Measurements from ENCODE around the gene LCT.
"Not testable (repeated sequence)": the region's sequence is repeated elsewhere in the genome, so short reads cannot be mapped to it uniquely, and the experiment has no call there.

Gene LCT

DNA sequence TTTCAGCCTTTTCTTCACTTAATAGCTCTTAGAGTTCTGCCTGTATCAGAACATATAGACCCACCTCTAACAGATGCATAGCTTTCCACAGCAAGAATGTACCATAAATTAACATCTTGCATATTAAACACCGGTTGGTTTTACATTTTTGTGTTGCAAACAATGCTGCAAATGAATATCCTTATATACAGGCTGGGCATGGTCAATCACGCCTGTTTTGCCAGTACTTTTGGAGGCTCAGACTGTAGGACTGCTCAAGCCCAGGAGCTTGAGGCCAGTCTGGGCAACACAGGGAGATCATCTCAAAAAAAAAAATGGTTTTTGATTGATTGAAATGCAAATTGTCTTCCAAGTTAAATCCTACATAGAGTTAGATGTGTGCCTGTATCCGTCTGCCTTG lies 1.5 kb upstream of the LCT start:
- no peak for DNase-seq
- intact Hi-C loops (cut with DNase I): no loop called here

DNA sequence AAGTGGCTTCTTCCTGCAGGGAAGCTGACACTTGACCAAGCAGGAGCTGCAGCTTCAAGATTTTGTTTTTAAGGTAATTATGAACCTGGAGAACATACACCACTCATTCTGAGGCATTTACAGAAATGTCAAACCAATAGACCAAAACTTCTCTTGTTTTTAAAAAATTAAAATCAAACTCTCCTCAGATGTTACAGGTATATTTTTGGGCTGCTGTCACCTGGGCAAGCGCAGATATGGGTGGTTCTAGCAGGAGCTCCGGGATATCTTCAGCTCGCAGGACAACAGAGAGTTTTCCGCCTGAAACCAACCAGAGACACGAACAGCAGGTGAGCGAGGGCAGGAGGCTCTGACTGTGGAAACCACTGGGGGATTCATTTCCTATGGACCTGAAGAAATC lies 4.1 kb downstream of the LCT start:
- intact Hi-C loops (cut with DNase I): no loop called here
- DNase-seq: no peak

DNA sequence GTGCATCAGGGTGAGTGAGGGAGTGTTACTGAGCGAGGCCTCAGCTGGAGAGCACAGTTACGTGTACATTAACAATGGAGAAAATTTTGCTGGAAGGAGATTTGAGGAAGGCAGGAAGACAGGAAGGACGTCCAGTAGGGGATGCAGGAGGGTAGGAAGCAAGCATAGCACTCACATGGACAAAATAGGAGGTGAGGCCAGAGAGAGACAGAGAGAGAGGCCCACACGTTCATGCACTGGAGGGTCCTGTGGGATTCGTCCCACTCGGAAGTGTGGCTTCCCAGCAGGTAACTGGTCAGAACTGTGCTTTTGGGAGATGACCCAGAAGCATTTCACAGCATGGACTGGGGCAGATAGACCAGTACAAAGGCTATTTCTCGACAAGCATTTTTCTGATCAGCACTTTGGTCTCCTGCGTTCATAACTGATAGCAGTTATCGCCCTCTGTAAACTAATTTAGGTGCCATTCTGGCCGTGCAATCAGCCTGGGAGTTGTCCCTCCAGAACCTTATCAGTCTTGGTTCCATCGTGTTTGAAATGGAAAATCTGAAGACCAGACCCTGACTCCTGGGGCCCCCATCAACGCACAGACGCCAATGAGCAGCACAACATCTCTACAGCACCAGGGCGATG lies 5.7 kb downstream of the LCT start:
- DNase-seq: no peak
- intact Hi-C loops (cut with DNase I): no loop called here

DNA sequence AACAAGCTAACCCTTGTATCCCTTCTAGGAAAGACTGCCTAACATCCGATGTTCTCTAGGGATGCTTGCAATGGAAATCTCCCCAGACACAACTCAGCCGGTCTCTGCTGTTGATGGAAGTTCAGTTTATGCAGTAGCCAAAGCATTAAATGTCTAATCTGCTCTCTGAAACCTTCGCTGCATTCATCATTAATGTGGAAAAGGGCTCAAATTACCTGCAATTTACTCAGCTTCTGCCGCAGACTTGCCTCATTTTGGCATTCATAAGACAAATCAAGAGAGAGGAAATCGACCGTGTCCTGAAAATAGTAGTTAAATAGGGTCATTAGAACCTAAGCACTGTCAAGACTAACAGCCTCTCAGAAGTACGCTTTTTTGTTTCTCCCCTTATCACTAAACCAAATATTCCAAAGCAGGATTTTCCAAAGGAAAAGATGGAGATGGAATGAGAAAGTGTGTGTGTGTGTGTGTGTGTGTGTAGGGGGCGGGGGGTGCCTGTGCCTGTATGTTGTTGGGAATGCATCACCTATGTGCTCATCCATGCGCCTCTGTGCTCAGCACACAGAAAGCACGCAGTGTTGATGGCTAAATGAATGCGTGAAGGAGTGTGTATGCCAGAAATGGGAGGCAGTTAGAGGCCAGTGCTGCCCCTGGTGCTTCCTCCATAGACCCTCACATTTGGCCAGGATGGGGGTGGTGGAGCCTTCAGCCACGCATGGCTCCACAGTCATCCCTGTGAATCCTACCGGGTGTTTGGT lies 7.4 kb downstream of the LCT start:
- no peak for DNase-seq
- intact Hi-C loops (cut with DNase I): no loop called here

DNA sequence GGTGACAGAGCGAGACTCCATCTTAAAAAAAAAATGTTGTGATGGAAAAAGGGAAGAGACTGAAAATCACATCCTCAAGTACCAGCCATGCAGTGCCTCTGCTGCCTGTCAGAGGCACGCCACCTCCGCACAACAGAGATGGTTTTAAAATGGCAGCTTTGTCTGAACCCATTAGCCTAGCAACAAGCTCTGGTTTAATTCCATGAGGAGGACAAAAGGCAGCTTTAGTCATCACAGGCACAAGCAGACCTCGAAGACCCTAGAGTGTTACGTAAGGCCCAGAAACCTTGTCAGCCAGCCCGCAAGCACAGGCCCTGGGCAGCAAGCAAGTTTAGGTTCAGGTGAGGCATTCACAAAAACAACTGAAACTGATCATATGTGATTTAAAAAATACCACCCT lies 10.4 kb downstream of the LCT start:
- DNase-seq: no peak
- intact Hi-C loops (cut with DNase I): no loop called here

DNA sequence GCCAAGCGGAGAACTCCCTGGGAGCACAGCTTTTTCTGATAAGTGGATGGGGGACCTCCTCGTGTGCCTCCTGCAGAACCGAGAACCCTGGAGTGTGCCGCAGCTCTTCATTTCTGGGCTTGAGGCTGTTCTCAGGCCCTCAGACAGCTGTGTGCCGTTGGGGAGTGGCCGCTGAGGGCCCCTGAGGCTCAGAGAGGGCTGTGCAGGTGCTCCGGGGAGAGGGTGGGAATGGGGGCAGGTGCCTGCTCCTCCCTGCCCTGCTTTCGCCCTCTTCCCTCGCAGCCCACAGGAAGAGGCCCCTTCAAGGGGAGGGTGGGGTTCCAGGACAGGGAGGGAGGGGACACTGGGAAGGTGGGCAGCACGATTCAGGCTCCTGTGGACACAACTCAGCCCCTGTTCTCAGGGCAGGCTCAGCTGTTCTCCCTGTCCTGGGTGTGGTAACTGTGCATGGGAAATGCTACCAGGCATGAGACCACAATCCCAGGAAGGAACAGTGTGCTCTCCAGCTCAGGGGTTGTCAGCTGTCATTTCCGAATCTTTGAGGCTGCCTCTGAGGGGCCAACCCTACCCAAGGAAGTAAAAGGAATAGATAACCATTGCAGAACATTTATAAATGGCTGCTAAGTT lies 11.3 kb downstream of the LCT start:
- DNase-seq: no peak
- intact Hi-C loops (cut with DNase I): no loop called here

DNA sequence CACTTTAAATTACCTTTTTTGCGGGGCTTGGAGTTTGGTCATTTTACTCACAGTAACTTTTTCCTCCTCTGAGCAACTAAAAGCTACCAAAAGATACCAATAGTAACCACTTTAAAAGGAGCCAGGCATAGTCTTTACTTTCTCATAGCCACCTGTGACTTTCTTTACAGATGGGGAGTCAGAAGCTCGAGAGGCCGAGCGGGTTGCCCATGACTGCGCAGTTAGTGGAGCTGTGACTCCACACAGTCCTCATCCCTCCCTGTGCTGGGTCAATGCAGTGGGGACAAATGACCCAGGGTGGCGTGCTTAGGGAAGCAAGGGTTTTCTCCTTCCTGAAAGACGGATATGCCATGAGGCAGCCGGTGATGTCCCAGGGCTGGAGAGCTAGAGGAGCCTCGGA lies 11.9 kb downstream of the LCT start:
- intact Hi-C loops (cut with DNase I): no loop called here
- DNase-seq: no peak

DNA sequence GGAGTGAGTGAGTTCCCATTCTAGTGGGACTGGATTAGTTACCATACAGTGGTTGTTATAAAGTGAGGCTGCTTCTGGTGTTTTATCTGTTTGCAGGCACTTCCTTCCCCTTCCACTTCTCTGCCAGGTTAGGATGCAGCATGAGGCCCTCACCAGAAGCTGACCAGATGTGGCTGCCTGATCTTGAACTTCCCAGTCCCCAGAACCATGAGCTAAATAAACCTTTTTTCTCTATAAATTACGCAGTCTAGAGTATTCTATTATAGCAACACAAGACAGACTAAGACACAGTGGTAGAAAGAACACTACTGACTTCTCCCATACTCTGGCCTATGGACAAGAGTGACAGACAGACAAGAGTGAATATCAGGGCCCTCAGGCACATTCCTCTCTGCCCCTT lies 14.1 kb downstream of the LCT start:
- intact Hi-C loops (cut with DNase I): no loop called here
- DNase-seq: no peak

DNA sequence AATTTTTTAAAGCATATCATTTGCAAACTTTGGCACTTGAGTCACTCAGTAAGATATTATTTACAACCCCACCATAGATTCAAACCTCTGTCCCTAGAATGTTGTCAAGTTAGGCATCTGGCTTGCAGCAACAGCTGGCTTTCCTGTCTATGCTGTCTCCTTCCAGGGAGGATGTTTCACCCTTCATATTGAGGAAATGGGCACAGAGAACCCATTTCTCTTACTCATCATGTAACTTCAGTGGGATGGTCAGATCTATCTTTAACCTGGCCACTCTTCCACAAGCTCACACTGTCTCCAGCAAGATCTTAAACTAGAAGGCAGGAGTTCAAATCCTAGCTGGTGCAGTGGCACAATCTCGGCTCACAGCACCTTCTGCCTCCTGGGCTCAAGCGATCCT lies 15.8 kb downstream of the LCT start:
- intact Hi-C loops (cut with DNase I): no loop called here
- DNase-seq: no peak

DNA sequence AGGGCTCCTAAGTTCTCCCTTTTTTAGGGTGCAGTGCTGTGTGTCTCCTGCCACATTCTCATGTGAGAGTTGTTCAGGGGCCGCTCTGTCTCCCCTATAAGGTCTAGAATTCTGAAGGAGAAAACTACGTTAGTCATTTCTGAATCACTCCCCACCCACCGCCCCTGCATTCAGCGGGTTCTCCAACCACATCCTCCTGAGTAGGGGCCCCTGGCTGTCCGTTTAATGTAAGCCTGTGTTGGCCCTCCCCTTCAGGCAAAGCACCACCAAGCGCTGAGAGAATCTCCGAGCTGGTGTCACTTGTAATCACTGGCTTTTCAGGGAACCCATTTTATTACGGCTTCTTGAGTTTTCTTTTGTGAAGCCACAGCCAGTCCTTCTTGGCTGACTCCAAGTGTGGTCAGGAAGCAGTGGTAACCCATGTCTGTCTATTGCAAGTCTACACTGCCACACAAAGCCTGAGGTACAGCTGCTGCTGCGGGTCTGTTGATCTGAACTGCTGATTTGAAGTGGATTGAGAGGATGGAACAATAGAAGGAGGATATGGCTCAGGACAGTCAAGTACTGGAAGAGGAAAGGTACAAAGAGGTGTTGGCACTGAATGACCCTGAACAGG lies 16.9 kb downstream of the LCT start:
- DNase-seq: no peak
- intact Hi-C loops (cut with DNase I): no loop called here

DNA sequence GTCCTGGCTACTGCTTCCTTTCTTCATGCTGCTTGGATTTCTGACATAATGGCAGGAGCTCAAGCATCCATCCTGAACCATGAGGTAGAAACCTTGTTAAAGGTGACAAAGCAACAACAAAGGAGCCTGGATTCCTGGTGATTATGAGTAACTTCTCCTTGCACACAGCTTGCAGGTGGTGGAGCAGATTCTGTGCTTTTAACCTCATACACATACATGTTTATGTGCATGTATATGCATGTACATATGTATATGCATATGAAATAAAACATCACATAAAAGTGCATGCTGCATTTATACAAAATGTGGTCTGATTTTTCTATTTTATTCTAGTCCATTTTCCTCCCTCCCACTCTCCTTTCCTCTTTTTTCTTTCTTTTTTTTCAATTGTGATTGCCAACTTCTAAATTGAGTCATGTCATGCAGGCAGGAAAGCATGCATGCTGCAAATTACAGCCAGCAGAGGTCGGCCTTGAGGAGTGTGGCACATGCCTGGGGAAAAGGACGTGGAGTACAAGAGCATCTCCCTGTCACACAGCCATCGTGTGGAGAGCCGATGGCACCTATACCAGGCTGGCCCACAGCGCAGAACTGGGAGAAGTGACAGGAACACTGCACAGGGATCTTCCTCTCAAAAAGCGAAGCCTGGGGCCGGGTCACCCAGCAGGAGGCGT lies 17.9 kb downstream of the LCT start:
- DNase-seq: no peak
- intact Hi-C loops (cut with DNase I): no loop called here

DNA sequence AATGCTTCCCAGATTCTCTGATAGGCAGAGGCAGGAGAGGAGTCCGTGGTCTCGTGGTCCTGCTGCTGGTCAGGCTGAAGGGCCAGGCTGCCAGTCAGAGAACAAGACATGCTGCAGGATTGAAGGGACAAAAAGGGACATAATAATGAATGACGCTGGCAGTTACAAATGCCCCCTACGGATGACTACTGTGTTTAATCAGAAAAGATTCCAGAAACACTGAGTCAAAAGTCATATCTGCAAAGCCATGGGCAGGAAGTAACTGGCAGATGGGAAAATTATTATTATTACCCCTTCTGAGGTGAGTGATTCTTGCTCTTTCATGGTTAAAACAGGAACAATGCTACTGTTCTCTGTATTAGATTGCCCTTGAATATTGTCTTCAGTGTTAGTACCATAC lies 19.0 kb downstream of the LCT start:
- intact Hi-C loops (cut with DNase I): no loop called here
- no peak for DNase-seq

DNA sequence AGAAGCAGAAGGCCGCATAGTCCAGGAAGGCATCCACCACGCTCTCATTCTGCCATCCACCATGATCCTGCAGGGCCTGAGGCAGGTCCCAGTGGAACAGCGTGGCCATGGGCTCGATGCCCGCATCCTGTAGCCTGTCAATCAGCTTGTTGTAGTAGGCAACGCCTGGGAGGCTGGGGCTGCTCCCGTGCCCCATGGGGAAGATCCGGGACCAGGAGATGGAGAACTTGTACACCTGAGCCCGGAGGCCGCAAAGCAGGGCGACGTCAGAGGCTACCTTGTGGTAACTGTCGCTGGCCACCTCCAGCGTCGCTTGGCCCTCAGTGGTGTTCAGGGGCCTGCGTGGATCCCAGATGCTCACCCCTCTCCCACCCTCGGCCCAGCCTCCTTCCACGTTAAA lies 19.5 kb downstream of the LCT start:
- DNase-seq: peak in 1 of 10 donors; percentile 78
- intact Hi-C loops (cut with DNase I): no loop called here

DNA sequence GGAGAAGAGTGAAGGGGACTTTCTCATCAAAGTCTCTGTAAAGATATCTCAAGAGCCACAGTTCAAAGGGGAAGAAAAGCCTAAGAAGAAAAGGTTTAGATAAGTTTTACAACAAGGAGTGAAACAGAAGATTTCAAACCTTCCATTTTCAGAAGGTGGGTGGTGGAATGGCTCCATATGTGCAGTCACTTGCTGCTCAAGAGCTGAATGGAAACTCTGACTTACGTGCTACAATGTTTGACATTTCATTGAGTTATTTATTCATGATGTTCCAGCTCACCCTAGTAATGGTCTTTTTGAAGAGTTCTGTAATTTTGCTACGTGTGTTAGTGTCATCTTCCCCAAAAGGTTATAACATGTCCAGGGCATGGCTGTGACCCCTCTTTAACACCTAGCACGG lies 21.7 kb downstream of the LCT start:
- intact Hi-C loops (cut with DNase I): no loop called here
- no peak for DNase-seq

DNA sequence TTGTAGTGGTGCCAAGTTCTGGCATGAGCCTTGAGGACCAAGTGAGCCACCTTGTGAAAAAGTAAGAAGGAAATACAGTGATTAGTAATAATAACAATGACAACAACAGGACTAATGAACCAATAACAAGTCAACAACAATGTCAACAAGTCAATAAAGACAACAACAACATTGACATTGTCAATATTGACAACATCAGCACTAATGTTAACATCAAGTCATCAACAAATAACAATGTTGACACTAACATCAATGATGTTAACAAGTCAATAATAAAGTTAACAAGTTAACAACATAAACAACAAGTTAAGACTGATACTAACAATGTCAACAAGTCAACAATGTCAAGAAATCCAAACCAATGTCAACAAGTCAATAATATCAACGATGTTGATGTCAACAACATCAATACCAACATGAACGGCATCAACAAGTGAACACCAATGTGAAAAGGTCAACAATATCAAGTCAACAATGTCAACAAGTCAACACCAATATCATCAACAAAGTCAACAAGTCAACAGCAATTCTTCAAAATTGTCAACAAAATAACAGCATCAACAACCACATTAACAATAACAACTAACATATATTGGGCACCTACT lies 24.0 kb downstream of the LCT start:
- no peak for DNase-seq
- intact Hi-C loops (cut with DNase I): no loop called here

DNA sequence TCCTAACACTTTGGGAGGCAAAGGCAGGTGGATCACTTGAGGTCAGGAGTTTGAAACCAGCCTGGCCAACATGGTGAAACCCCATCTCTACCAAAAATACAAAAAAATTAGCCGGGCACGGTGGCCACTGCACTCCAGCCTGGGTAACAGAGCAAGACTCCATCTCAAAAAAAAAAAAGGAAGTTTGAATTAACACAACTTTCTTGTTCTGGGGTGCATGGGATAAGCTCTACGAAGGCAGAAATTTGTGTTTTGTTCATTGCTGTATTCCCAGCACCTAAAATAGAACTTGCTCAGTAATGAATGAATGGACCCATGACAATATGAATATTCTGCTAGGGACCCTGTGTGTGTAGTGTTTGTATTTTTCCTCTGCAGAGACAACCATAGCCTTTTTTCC lies 29.1 kb downstream of the LCT start:
- intact Hi-C loops (cut with DNase I); DNase-seq: not testable (repeated sequence)

DNA sequence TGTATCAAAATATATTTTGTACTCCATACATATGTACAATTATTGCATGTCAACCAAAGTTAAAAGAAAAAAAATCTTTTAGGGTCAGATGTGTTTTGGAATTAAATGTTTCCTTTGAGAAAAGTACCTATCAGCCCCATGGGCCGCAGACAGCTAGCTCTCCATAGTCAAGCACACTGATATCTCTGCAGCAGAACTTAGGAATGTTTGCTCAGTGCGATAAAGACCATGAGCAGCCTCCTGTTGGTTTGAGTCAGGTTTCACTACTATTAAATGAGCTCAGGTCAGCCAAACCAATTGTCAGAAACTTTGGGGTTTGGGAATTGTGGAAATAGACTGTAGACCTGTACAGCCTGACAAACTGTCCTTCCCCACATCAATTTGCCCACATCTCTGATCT lies 33.7 kb downstream of the LCT start:
- intact Hi-C loops (cut with DNase I): no loop called here
- no peak for DNase-seq

DNA sequence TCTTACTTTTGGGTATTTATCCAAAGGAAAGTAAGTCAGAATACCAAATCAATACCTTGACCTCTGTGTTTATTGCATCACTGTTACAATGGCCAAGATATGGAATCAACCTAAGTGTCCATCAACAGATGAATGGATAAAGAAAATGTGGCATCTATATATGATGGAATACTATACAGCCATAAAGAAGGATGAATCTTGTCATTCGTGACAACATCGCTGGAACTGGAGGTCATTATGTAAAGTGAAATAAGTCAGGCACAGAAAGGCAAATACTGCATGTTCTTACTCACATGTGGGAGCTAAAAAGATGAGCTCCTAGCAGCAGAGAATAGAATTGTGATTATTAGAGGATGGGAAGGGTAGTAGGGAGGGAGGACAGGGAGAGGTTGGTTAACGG lies 34.6 kb downstream of the LCT start:
- no peak for DNase-seq
- intact Hi-C loops (cut with DNase I): no loop called here

DNA sequence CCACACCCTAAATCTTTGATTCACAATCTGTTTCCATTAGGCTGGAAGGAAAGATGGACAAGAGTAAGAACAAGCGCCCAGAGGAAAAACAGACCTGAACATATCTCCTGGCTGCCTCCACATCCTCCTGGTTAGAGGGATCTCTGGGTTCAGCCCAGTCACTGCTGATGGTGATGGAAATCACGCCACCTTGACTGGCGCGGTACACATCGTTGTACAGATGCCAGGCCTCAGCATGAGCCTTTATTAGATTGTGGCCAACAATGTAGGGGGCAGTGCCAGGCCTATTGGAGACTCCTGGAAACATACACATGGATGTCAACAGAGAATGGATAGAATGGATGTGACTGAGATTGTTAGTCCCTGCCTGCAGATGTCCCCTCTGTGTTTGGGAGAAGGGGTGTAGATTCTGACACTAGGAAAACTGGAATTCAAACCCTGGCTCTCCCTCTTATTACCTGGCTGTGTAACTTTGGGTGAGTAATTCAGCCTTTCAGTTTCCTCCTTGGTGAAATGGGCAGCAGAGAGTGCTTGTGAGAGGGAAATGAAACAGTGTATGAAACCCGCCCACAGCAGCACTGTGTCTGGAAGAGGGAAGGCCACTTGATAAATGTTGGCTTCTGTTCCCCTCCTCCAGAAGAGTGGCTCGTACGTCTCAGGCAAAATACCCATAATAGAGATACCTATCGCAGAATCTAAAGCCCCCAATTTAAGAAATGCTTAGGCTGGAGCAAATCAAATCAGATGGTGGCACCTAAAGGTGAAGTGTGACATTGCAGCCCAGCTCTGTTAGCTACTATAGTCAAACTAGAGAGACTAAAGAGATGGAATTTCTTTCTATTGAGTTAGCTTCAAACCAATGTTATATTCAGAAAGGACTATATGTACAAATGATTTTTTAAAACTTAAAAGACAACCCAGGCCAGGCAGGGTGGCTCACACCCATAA lies 36.2 kb downstream of the LCT start:
- intact Hi-C loops (cut with DNase I): no loop called here
- no peak for DNase-seq

DNA sequence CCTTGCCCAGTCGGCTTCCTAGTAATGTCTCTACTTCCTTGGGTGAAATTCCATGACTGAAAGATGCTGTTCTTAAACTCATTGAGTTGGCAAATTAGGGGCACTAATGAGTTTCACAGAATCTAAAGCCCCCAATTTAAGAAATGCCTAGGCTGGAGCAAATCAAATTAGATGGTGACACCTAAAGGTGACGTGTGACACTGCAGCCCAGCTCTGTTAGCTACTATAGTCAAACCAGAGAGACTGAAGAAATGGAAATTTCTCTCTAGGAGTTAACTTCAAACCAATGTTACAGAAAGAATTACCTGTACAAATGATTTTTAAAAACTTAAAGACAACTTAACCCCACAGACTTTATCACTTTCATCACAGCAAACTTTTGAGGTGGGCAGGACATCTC lies 37.2 kb downstream of the LCT start:
- no peak for DNase-seq
- intact Hi-C loops (cut with DNase I): no loop called here

All from posterior cingulate gyrus (tissue), 11 donors.